K562 (cell line): ENCODE results near the gene MYL12A. TPM values are rescaled to one million over a fixed set of nuclear protein-coding genes. Genes with fewer than 3 reads are reported as not detected.

Source experiments
- polyA plus RNA-seq, 8 experiments: library from polyadenylated mRNA; depleted of rRNA in 4 of 8; stranded (reverse) in 5 of 8; unstranded in 3 of 8; fragments of >200 nt; fragmentation: Nextera tagmentation in 2 of 8; fragmentation: Illumina TruSeq in 1 of 8; extraction: Ambion mirVana in 2 of 8; extraction: Trizol in 1 of 8; gene quantifications; 2 replicates each; pipeline versions ENCODE4 v1.2.1 to v1.2.3, GENCODE V29; 2011 to 2014; ENCODE audit warnings: inconsistent platforms in 1 of 8, missing spikeins in 1 of 8
- total RNA-seq, 7 experiments: library from RNA; depleted of rRNA in 6 of 7; stranded (reverse); fragments of >200 nt in 6 of 7; fragmentation: Illumina TruSeq in 2 of 7; extraction: Trizol in 2 of 7; gene quantifications; 2 replicates each; pipeline versions ENCODE4 v1.2.1 to v1.2.3, GENCODE V29; 2011 to 2021; ENCODE audit warnings: low replicate concordance in 1 of 7

The MYL12A gene
- total and polyA plus RNA-seq, 9 of the 15 experiments (the other 6 are each of a cell fraction or from before 2014, with no cell fraction given), result 308 to 1,031 (median 559) TPM

Other genes with a start within 250 kb of the MYL12A start
- gene LPIN2, start 234.7 kb upstream of the MYL12A start, total RNA-seq (2014; rRNA removed), result 21.0 and 23.3 TPM in 2 replicates
- 20.6 and 23.5 TPM in 2 replicates for gene LPIN2, start 234.7 kb upstream of the MYL12A start, total RNA-seq (2014; rRNA removed; fragmentation: Illumina TruSeq; extraction: Trizol)
- gene LPIN2, start 234.7 kb upstream of the MYL12A start, total RNA-seq (2015; rRNA removed; fragmentation: Illumina TruSeq; extraction: Trizol), result 24.3 and 25.3 TPM in 2 replicates
- gene LPIN2, start 234.7 kb upstream of the MYL12A start, total RNA-seq (2021), result 26.1 and 31.7 TPM in 2 replicates
- gene LPIN2, start 234.7 kb upstream of the MYL12A start, polyA plus RNA-seq (2011; rRNA removed), result 33.2 and 34.8 TPM in 2 replicates
- gene LPIN2, start 234.7 kb upstream of the MYL12A start, polyA plus RNA-seq (2014; fragmentation: Illumina TruSeq; extraction: Trizol), result 24.2 and 30.3 TPM in 2 replicates
- gene LPIN2, start 234.7 kb upstream of the MYL12A start, polyA plus RNA-seq (2014; fragmentation: Nextera tagmentation; extraction: Ambion mirVana), result 1 to 10 TPM; 5.2 to 7.6 TPM
- 23.0 and 24.6 TPM in 2 replicates for gene LPIN2, start 234.7 kb upstream of the MYL12A start, polyA plus RNA-seq (2014; rRNA removed)
- gene MYOM1, start 27.8 kb upstream of the MYL12A start, total RNA-seq (2014; rRNA removed), result 0.41 and 0.59 TPM in 2 replicates
- gene MYOM1, start 27.8 kb upstream of the MYL12A start, total RNA-seq (2014; rRNA removed; fragmentation: Illumina TruSeq; extraction: Trizol), result 0.22 and 0.29 TPM in 2 replicates
- 0.47 and 0.64 TPM in 2 replicates for gene MYOM1, start 27.8 kb upstream of the MYL12A start, total RNA-seq (2015; rRNA removed; fragmentation: Illumina TruSeq; extraction: Trizol)
- 0.29 and 0.35 TPM in 2 replicates for gene MYOM1, start 27.8 kb upstream of the MYL12A start, total RNA-seq (2021)
- gene MYOM1, start 27.8 kb upstream of the MYL12A start, polyA plus RNA-seq (2011; rRNA removed), result 0.06 and 0.16 TPM in 2 replicates
- gene MYOM1, start 27.8 kb upstream of the MYL12A start, polyA plus RNA-seq (2014; fragmentation: Illumina TruSeq; extraction: Trizol), result 0.25 and 0.71 TPM in 2 replicates
- under 1 TPM; 0.01 to 0.03 TPM for gene MYOM1, start 27.8 kb upstream of the MYL12A start, polyA plus RNA-seq (2014; fragmentation: Nextera tagmentation; extraction: Ambion mirVana)
- gene MYOM1, start 27.8 kb upstream of the MYL12A start, polyA plus RNA-seq (2014; rRNA removed), result 0.32 and 0.62 TPM in 2 replicates
- gene MYL12B, start 14.3 kb downstream of the MYL12A start, total RNA-seq (2014; rRNA removed), result 220 and 238 TPM in 2 replicates
- gene MYL12B, start 14.3 kb downstream of the MYL12A start, total RNA-seq (2014; rRNA removed; fragmentation: Illumina TruSeq; extraction: Trizol), result 478 and 512 TPM in 2 replicates
- 357 and 396 TPM in 2 replicates for gene MYL12B, start 14.3 kb downstream of the MYL12A start, total RNA-seq (2015; rRNA removed; fragmentation: Illumina TruSeq; extraction: Trizol)
- gene MYL12B, start 14.3 kb downstream of the MYL12A start, total RNA-seq (2021), result 242 and 256 TPM in 2 replicates
- 531 and 554 TPM in 2 replicates for gene MYL12B, start 14.3 kb downstream of the MYL12A start, polyA plus RNA-seq (2011; rRNA removed)
- 451 and 463 TPM in 2 replicates for gene MYL12B, start 14.3 kb downstream of the MYL12A start, polyA plus RNA-seq (2014; fragmentation: Illumina TruSeq; extraction: Trizol)
- 100 to 1,000 TPM; 913 to 995 TPM for gene MYL12B, start 14.3 kb downstream of the MYL12A start, polyA plus RNA-seq (2014; fragmentation: Nextera tagmentation; extraction: Ambion mirVana)
- 270 and 274 TPM in 2 replicates for gene MYL12B, start 14.3 kb downstream of the MYL12A start, polyA plus RNA-seq (2014; rRNA removed)
- gene TGIF1, start 202.4 kb downstream of the MYL12A start, total RNA-seq (2014; rRNA removed), result 40.1 and 65.8 TPM in 2 replicates
- 49.2 and 54.5 TPM in 2 replicates for gene TGIF1, start 202.4 kb downstream of the MYL12A start, total RNA-seq (2014; rRNA removed; fragmentation: Illumina TruSeq; extraction: Trizol)
- gene TGIF1, start 202.4 kb downstream of the MYL12A start, total RNA-seq (2015; rRNA removed; fragmentation: Illumina TruSeq; extraction: Trizol), result 43.5 and 47.9 TPM in 2 replicates
- 44.6 and 49.3 TPM in 2 replicates for gene TGIF1, start 202.4 kb downstream of the MYL12A start, total RNA-seq (2021)
- gene TGIF1, start 202.4 kb downstream of the MYL12A start, polyA plus RNA-seq (2011; rRNA removed), result 55.5 and 56.3 TPM in 2 replicates
- gene TGIF1, start 202.4 kb downstream of the MYL12A start, polyA plus RNA-seq (2014; fragmentation: Illumina TruSeq; extraction: Trizol), result 60.9 and 77.7 TPM in 2 replicates
- 10 to 100 TPM; 16.1 to 18.0 TPM for gene TGIF1, start 202.4 kb downstream of the MYL12A start, polyA plus RNA-seq (2014; fragmentation: Nextera tagmentation; extraction: Ambion mirVana)
- gene TGIF1, start 202.4 kb downstream of the MYL12A start, polyA plus RNA-seq (2014; rRNA removed), result 40.6 and 43.7 TPM in 2 replicates